PC-3 (cell line): ENCODE measurements around the gene IKBKE. TPM values are rescaled to one million over a fixed set of nuclear protein-coding genes. Genes with fewer than 3 reads are reported as not detected.

ENCODE experiments used
- ATAC-seq: fragments of 200-7000 bp; cut with Tn5 transposase; 2 replicates; pipeline ENCODE4 v1.9.1; 2020; ENCODE audit warnings: mild to moderate bottlenecking, moderate library complexity
- BruUV-seq: library from RNA; stranded (reverse); fragments of 400-500 nt; replicated peaks from 2 replicates; lab custom pipeline; 2021; lab: Mats Ljungman, UMichigan
- CTCF ChIA-PET: fragments of 300-600 bp; sonication (Branson Sonifier 250); formaldehyde crosslinking; loops from one replicate; lab custom pipeline; 2022; ENCODE audit warnings: antibody characterized with exemption; lab: Charles Lee
- POLR2A ChIA-PET: fragments of 300-600 bp; sonication (Branson Sonifier 250); formaldehyde crosslinking; loops from one replicate; lab custom pipeline; 2022; ENCODE audit warnings: antibody characterized with exemption; ENCODE audit not compliant: unreplicated experiment; lab: Charles Lee
- DNase-seq: peaks from one replicate; pipeline ENCODE4 v3.0.0-alpha.2; 2015
- H2AFZ ChIP-seq: fragments of 300-600 bp; sonication (generic); 2 replicates; pipeline ENCODE4 v1.6.0; 2016; ENCODE audit warnings: antibody characterized with exemption, low read length
- H3F3A ChIP-seq: fragments of 300-600 bp; sonication (generic); one replicate; pipeline ENCODE4 v1.6.0; 2017; ENCODE audit warnings: antibody characterized with exemption, low read length, control low read depth, mild to moderate bottlenecking; ENCODE audit not compliant: unreplicated experiment
- H3K27ac ChIP-seq: fragments of 300-600 bp; sonication (generic); 2 replicates; pipeline ENCODE4 v1.5.1; 2016; ENCODE audit warnings: mild to moderate bottlenecking, low read length
- H3K27me3 ChIP-seq: fragments of 300-600 bp; sonication (generic); 2 replicates; pipeline ENCODE4 v1.6.1; 2016; ENCODE audit warnings: low read length, mixed read lengths
- H3K36me3 ChIP-seq: fragments of 300-600 bp; sonication (generic); 2 replicates; pipeline ENCODE4 v1.6.1; 2016; ENCODE audit warnings: low read depth, mixed run types, low read length, mixed read lengths
- H3K4me1 ChIP-seq: fragments of 300-600 bp; sonication (generic); 2 replicates; pipeline ENCODE4 v1.5.1; 2016; ENCODE audit warnings: low read length; ENCODE audit not compliant: insufficient read depth
- H3K4me2 ChIP-seq: fragments of 300-600 bp; sonication (generic); 2 replicates; pipeline ENCODE4 v1.6.0; 2016; ENCODE audit warnings: low read length
- H3K4me3 ChIP-seq: fragments of 300-600 bp; sonication (generic); 2 replicates; pipeline ENCODE4 v1.5.1; 2016; ENCODE audit warnings: mild to moderate bottlenecking, low read length, mixed read lengths
- H3K79me2 ChIP-seq: fragments of 300-600 bp; sonication (generic); 2 replicates; pipeline ENCODE4 v1.6.1; 2017; ENCODE audit warnings: low read length, mixed read lengths
- H3K9ac ChIP-seq: fragments of 300-600 bp; sonication (generic); 2 replicates; pipeline ENCODE4 v1.6.0; 2016; ENCODE audit warnings: mild to moderate bottlenecking, low read length
- H3K9me2 ChIP-seq: fragments of 300-600 bp; sonication (generic); replicated peaks from 2 replicates; pipeline ENCODE4 v1.6.1; 2016; ENCODE audit warnings: mixed run types, low read length, mixed read lengths
- H3K9me3 ChIP-seq: fragments of 300-600 bp; sonication (generic); 2 replicates; pipeline ENCODE4 v1.6.1; 2016; ENCODE audit warnings: low read length, mixed read lengths
- H4K20me1 ChIP-seq: fragments of 300-600 bp; sonication (generic); 2 replicates; pipeline ENCODE4 v1.6.1; 2016; ENCODE audit warnings: low read length, mixed read lengths
- CTCF ChIP-seq: fragments of 300-600 bp; sonication (generic); conservative IDR thresholded peaks from 2 replicates; pipeline ENCODE4 v1.5.1; 2017; ENCODE audit warnings: antibody characterized with exemption, low read depth, mild to moderate bottlenecking, low read length
- EZH2 ChIP-seq: fragments of 300-600 bp; sonication (generic); IDR thresholded peaks from one replicate; pipeline ENCODE4 v1.6.1; 2017; ENCODE audit warnings: antibody characterized with exemption, mild to moderate bottlenecking, low read length; ENCODE audit not compliant: unreplicated experiment
- EZH2phosphoT487 ChIP-seq: fragments of 300-600 bp; sonication (generic); IDR thresholded peaks from 2 replicates; pipeline ENCODE4 v1.6.1; 2018; ENCODE audit warnings: mild to moderate bottlenecking, antibody characterized with exemption, low read length, borderline replicate concordance
- intact Hi-C: fragments of 100-400 bp; cut with micrococcal nuclease; formaldehyde crosslinking; loops from 2 replicates; pipeline ENCODE4 v1.9.0; 2023
- total RNA-seq: library from RNA; depleted of rRNA; stranded (reverse); fragments of >200 nt; gene quantifications from 2 replicates; pipeline ENCODE4 v1.2.3, GENCODE V29; 2014

The IKBKE gene
- total RNA-seq, 1 experiment from 2014 or later, result 28.3 TPM

DNA sequence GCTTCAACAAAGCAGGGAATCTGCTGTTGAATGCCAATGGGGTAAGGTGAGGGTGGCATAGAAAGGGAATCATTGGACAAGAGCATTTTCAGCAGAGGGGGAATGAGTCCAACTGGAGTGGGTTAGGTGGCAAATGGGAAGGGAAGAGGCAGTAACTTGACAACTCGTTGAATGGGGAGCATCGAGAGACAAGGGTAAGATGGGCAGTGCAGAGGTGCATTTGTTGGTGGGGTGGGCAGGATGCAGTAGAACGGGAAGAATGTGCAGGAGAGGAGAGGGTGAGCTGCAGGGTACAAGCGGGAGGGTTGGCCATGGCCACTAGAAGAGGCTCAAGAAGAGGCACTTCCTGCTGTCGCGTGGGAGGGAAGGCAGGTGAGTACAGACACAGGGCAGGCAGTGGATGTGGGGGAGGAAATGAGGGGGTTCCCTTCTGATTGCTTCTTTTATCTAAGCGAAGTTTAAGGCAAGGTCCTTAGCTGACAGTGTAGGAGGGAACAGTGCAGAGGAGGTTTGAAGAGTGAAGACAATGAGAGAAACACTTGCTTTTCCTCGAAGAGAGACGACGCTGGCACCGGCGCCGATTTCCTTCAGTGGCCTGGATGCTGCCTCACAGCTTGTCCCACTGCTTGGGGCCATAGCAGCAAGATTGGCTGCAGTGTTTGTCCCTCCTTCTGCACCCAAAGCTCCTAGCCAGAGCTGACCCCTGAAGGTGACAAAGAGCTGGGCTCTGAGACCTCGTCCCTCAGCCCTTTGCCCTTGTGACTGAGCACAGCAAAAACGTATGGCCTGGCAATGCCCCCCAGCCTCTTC is 3.2 kb upstream of the IKBKE start:
- Histone ChIP-seq H3K9me3 (no peaks in the 10 kb centered on the region), H3K27ac (no peak overlapping the region), H3K4me2 (no peak overlapping the region), H3K36me3 (no peaks in the 10 kb centered on the region), H3K27me3 (no peaks in the 10 kb centered on the region), H3K9ac (no peak overlapping the region), H2AFZ (no peak overlapping the region), H3K79me2 (peaks cover 14% of the 10 kb centered on the region), H4K20me1 (no peaks in the 10 kb centered on the region), H3K4me3 (no peak overlapping the region), H3K9me2 (no peaks in the 10 kb centered on the region), H3K4me1 (peaks cover 41% of the 10 kb centered on the region), H3F3A (no peaks in the 10 kb centered on the region)
- DNase-seq, result no peak
- no TSS peak for BruUV-seq
- intact Hi-C loops, result no loop called here
- CTCF ChIA-PET, result interaction anchor here (0.6 kb wide), 1 partner anchor 309 kb away, joined by 6 read pairs; no protein-coding TSS in a partner anchor
- no peak for ATAC-seq
- POLR2A ChIA-PET, result no interaction called here
- TF ChIP-seq CTCF, result no peak

- Histone ChIP-seq H4K20me1 (no peaks in the 10 kb centered on the region), H2AFZ (no peak overlapping the region), H3K4me3 (no peak overlapping the region), H3K9ac (no peak overlapping the region), H3K4me1 (peaks cover 48% of the 10 kb centered on the region), H3K36me3 (no peaks in the 10 kb centered on the region), H3K9me3 (no peaks in the 10 kb centered on the region), H3F3A (no peaks in the 10 kb centered on the region), H3K4me2 (no peak overlapping the region), H3K9me2 (no peaks in the 10 kb centered on the region), H3K27me3 (no peaks in the 10 kb centered on the region), H3K27ac (no peak overlapping the region), H3K79me2 (peaks cover 14% of the 10 kb centered on the region)
- ChIA-PET POLR2A (no interaction called here), CTCF (no interaction called here)
- DNase-seq (no peak), ATAC-seq (no peak)
- BruUV-seq, result no TSS peak
- intact Hi-C loops, result no loop called here
- TF ChIP-seq CTCF (no peak), EZH2 (no peak), EZH2phosphoT487 (no peak)
These were observed 2.4 kb upstream of the IKBKE start for GRCh38 chr1:206467915-206468314.

GRCh38 chr1:206468571-206468970 is 1.7 kb upstream of the IKBKE start:
- CTCF ChIA-PET, result no interaction called here
- no TSS peak for BruUV-seq

More at GRCh38 chr1:206468571-206468970, 1.7 kb upstream of the IKBKE start:
- Histone ChIP-seq H4K20me1 (no peaks in the 10 kb centered on the region), H3K9ac (no peak overlapping the region), H3K9me3 (no peaks in the 10 kb centered on the region), H3F3A (no peaks in the 10 kb centered on the region), H3K4me1 (peaks cover 48% of the 10 kb centered on the region), H2AFZ (no peak overlapping the region), H3K4me3 (no peak overlapping the region), H3K36me3 (no peaks in the 10 kb centered on the region), H3K4me2 (no peak overlapping the region), H3K9me2 (no peaks in the 10 kb centered on the region), H3K27me3 (no peaks in the 10 kb centered on the region), H3K27ac (no peak overlapping the region), H3K79me2 (peaks cover 14% of the 10 kb centered on the region)
- ATAC-seq (no peak), DNase-seq (peak; percentile 25)
- 0 out of 2 replicates have a peak, but pooled peaks have one; percentile 19 for TF ChIP-seq CTCF
- no peak for TF ChIP-seq EZH2phosphoT487
- POLR2A ChIA-PET, result no interaction called here
- intact Hi-C loops, result no loop called here
